DOHH2 (cell line): ENCODE results near the gene LETMD1.

Source experiments
- CTCF ChIP-seq: fragments of 200-600 bp; sonication (generic); IDR thresholded peaks from one replicate; pipeline ENCODE4 v1.5.1; 2014; ENCODE audit warnings: antibody characterized with exemption, mild to moderate bottlenecking, low read depth, low read length; ENCODE audit not compliant: poor library complexity, severe bottlenecking
- EZH2phosphoT487 ChIP-seq: fragments of 200-600 bp; sonication (generic); IDR thresholded peaks from 2 replicates; pipeline ENCODE4 v1.6.1; 2017; ENCODE audit warnings: borderline replicate concordance, mild to moderate bottlenecking, antibody characterized with exemption, low read length, moderate library complexity, mixed read lengths

GRCh38 chr12:51013441-51013840 is 34.7 kb upstream of the LETMD1 start:
- TF ChIP-seq CTCF (no peak), EZH2phosphoT487 (no peak)
